MM.1S (cell line): ENCODE results near the gene SMOC2.

Source experiments
- CTCF ChIP-seq: fragments of 300-600 bp; sonication (generic); IDR thresholded peaks from 2 replicates; pipeline ENCODE4 v1.5.1; 2016; ENCODE audit warnings: antibody characterized with exemption, low read length, mixed read lengths
- EZH2 ChIP-seq: fragments of 300-600 bp; sonication (generic); optimal IDR thresholded peaks from 2 replicates; pipeline ENCODE3; 2017; ENCODE audit warnings: low read depth, mild to moderate bottlenecking, antibody characterized with exemption, low read length, mixed read lengths
- EZH2phosphoT487 ChIP-seq: fragments of 300-600 bp; sonication (generic); IDR thresholded peaks from 2 replicates; pipeline ENCODE4 v1.6.1; 2018; ENCODE audit warnings: antibody characterized with exemption, low read length

DNA sequence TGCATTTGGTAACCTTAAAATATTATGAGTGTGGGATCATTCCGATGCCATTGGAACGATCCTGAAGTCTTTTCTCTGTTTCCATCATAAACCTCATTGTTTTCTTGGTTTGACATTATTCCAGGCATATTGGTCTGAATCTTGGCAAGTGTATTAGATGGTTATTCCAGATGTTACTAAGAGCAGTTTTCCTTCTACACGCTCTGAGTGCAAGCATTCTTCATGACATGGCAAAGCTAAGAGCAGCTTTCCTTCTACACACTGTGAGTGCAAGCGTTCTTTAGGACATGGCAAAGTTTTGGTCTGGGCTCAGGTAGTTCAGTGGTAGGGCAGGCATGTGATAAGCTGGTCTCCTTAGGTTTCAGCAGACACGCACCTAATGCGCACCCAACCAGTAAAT is 53.0 kb downstream of the SMOC2 start:
- TF ChIP-seq CTCF (no peak), EZH2 (no peak), EZH2phosphoT487 (no peak)
